Keratinocyte (primary cell): Measurements from ENCODE around the gene ACOXL.

Source experiments
- EZH2 ChIP-seq: IDR thresholded peaks from one replicate; pipeline ENCODE4 v1.6.1; 2012; ENCODE audit warnings: inconsistent platforms, mild to moderate bottlenecking, low read length, moderate library complexity
- TF ChIP-seq, protein P1 (sequence below), 3 experiments: IDR thresholded peaks in 1 of 3; conservative IDR thresholded peaks in 1 of 3; optimal IDR thresholded peaks in 1 of 3; 2 replicates in 2 of 3; 3 replicates in 1 of 3; pipeline versions ENCODE3 to v1.5.1; 2011; ENCODE audit warnings: low read length in 3 of 3, mild to moderate bottlenecking in 3 of 3, moderate library complexity in 2 of 3, control low read depth in 1 of 3, inconsistent platforms in 1 of 3; ENCODE audit not compliant: insufficient read depth in 2 of 3; ENCODE audit errors: extremely low read depth in 1 of 3

DNA sequence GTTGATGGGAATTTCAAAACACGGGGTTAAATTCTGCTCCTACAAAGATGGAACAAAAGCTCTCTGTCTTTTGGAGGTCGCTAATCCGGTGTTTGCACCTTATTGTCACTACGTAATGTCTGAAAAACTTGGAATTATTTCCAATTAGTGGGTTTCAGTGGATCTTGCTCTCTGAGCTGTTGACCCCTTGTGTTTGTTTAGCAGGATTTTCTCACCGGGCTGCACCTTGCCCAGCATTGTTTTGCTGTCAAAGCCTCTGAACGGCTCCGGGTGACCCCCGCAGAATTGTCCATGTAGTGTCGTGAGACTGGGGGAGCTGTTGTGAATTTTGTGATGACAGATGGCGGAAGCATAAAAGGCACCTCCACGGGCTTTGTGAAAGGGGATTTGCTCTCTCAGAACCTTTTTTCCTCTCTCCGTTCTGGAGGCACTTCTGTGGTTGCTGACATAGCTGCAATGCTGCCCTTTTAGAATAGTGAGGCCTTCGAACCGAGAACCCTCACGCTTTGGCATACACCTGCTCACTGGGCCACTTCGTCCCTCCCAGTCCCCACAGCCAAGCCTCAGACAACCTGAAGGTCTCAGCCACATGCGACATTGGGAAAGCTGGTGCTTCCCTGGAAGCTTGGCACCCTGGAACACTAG, 129.4 kb downstream of the ACOXL start:
- TF ChIP-seq EZH2 = no peak
- TF ChIP-seq, protein P1, sequence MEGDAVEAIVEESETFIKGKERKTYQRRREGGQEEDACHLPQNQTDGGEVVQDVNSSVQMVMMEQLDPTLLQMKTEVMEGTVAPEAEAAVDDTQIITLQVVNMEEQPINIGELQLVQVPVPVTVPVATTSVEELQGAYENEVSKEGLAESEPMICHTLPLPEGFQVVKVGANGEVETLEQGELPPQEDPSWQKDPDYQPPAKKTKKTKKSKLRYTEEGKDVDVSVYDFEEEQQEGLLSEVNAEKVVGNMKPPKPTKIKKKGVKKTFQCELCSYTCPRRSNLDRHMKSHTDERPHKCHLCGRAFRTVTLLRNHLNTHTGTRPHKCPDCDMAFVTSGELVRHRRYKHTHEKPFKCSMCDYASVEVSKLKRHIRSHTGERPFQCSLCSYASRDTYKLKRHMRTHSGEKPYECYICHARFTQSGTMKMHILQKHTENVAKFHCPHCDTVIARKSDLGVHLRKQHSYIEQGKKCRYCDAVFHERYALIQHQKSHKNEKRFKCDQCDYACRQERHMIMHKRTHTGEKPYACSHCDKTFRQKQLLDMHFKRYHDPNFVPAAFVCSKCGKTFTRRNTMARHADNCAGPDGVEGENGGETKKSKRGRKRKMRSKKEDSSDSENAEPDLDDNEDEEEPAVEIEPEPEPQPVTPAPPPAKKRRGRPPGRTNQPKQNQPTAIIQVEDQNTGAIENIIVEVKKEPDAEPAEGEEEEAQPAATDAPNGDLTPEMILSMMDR (optimal IDR thresholded peaks at IDR 0.05 in 1 of 3, IDR thresholded peaks at IDR 0.05 in 1 of 3, conservative IDR thresholded peaks at IDR 0.05 in 1 of 3; ENCODE audit: extremely low read depth in 1 of 3, insufficient read depth in 2 of 3, low read length in 3 of 3) = no peak
